Measurements from ENCODE around the gene CAMK2B. TPM values are rescaled to one million over a fixed set of nuclear protein-coding genes. Genes with fewer than 3 reads are reported as not detected.

The CAMK2B gene
- total RNA-seq, 4 donors from 2014 or later, result 0.50 to 2.0 (median 1.2) TPM

DNA sequence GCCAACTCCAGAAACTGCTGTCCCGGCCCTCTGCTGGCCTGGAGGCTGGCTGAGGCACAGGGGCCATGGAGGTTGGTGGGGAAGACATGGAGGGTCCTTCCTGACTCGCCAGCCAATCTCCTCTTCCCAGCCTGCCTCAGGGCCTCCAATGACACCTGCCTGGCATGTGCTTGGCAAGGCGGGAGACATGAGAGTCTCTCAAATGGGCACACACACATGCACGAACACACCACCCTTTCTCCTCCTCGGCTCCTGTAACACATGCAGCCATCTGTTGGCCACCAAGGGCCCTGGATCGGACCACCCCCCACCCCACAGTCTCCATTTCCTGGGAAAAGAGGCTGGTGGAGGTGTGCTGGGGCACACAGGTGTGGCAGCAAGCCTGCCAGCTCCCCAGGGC is 68.2 kb downstream of the CAMK2B start:
- peak overlapping the region; percentile 68 to 83 (median 72) for H3K27ac ChIP-seq (replicated peaks in 1 of 4)
- no peak for DNase-seq (ENCODE audit: extremely low spot score)
- H3K4me1 ChIP-seq, result peaks cover 40 to 64% (median 46%) of the 10 kb centered on the region in 4 donors
- no peaks in the 10 kb centered on the region for H3K9me3 ChIP-seq
- H3K36me3 ChIP-seq, result no peaks in the 10 kb centered on the region
- WGBS, result 98% methylated on average over 6 of the region's 6 CpGs
- no peak overlapping the region for H3K4me3 ChIP-seq
- intact Hi-C loops (cut with DNase I), result loop anchor here (5.0 kb wide), 1 partner anchor 235 kb away; the partner anchor contains the start of gene NUDCD3
- no peaks in the 10 kb centered on the region for H3K27me3 ChIP-seq
- TF ChIP-seq POLR2A (IDR thresholded peaks at IDR 0.05; ENCODE audit: low read depth) (no peak), EP300 (IDR thresholded peaks at IDR 0.05) (no peak), POLR2AphosphoS5 (IDR thresholded peaks at IDR 0.05) (no peak)
- TF ChIP-seq, protein P1, sequence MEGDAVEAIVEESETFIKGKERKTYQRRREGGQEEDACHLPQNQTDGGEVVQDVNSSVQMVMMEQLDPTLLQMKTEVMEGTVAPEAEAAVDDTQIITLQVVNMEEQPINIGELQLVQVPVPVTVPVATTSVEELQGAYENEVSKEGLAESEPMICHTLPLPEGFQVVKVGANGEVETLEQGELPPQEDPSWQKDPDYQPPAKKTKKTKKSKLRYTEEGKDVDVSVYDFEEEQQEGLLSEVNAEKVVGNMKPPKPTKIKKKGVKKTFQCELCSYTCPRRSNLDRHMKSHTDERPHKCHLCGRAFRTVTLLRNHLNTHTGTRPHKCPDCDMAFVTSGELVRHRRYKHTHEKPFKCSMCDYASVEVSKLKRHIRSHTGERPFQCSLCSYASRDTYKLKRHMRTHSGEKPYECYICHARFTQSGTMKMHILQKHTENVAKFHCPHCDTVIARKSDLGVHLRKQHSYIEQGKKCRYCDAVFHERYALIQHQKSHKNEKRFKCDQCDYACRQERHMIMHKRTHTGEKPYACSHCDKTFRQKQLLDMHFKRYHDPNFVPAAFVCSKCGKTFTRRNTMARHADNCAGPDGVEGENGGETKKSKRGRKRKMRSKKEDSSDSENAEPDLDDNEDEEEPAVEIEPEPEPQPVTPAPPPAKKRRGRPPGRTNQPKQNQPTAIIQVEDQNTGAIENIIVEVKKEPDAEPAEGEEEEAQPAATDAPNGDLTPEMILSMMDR (IDR thresholded peaks at IDR 0.05), result no peak

DNA sequence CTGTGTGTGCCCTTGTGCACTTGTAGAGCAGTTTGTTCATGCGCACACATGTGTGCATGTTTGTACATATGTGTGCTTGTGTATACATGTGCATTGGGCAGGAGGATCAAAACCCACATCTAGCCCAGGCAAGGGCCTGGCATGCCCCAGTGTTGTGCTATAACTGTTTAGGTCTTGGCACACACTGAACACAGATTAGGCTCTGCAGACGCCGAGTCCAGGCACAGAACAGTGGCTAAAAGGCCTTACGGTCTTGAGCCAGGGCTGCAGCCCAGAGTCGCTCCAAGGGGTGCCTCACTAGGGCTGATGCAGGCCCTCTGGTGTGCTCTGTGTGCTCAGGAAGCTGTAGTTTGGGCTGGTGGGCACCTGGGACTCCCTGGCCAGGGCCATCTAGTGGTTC is 68.9 kb downstream of the CAMK2B start:
- H3K27ac ChIP-seq (replicated peaks in 1 of 4), result peak overlapping the region in 2 of 4 donors; percentile 68 to 77
- intact Hi-C loops (cut with DNase I), result loop anchor here (5.0 kb wide), 1 partner anchor 236 kb away; the partner anchor contains the start of gene NUDCD3

DNA sequence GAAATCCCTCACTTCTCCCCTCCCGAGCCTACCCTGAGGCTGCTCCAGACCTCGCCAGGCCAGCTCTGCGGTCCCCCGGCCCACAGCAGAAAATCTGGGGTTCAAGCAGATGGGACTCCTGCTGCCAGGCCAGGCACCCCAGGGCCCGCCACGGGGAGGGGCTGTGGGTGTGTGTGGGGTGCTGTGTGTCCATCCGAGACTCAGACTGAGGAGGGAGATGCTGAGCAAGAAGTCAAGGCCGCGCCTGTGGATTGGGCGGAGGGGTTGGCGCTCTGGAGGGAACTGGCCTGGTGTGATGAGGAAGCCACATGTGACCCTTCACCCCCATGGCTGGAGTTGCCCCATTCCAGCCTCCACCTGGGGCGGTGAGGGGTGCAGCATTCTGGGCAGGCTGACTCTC is 73.5 kb downstream of the CAMK2B start:
- intact Hi-C loops (cut with DNase I), result no loop called here

More for the DNA sequence above, 68.9 kb downstream of the CAMK2B start:
- no peak overlapping the region for H3K4me3 ChIP-seq
- DNase-seq (ENCODE audit: extremely low spot score), result no peak
- peaks cover 40 to 59% (median 46%) of the 10 kb centered on the region in 4 donors for H3K4me1 ChIP-seq
- H3K27me3 ChIP-seq, result no peaks in the 10 kb centered on the region
- no peaks in the 10 kb centered on the region for H3K36me3 ChIP-seq
- TF ChIP-seq POLR2A (IDR thresholded peaks at IDR 0.05; ENCODE audit: low read depth) (no peak), POLR2AphosphoS5 (IDR thresholded peaks at IDR 0.05) (no peak), EP300 (IDR thresholded peaks at IDR 0.05) (no peak)
- TF ChIP-seq, protein P1 (IDR thresholded peaks at IDR 0.05), result no peak
- whole genome bisulfite sequencing, result 82% methylated on average over 5 of the region's 5 CpGs
- H3K9me3 ChIP-seq, result no peaks in the 10 kb centered on the region

DNA sequence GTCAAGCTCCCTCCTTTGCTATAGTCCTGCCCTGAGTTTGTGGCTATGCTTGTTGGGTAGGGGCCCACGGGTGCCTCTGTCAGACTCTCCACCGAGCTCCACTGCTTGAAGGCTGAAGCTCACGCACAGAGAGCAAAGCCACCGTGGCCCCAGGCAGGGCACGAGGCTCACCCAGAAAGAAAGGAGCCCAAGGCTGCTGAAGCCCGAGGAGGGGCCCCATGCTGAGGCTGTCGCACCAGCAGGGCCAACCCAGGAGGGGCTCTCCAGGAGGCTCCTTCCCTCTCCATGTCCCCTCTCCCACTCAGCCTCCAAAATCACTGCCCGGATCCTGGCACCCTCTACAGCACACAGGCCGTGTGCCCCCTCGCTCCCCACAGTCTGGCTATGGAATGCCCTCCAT is 74.1 kb downstream of the CAMK2B start:
- TF ChIP-seq EP300 (IDR thresholded peaks at IDR 0.05) (no peak), POLR2A (IDR thresholded peaks at IDR 0.05; ENCODE audit: low read depth) (no peak), POLR2AphosphoS5 (IDR thresholded peaks at IDR 0.05) (no peak)
- TF ChIP-seq, protein P1 (IDR thresholded peaks at IDR 0.05), result no peak
- Histone ChIP-seq H3K27ac (replicated peaks in 1 of 4) (no peak overlapping the region), H3K9me3 (no peaks in the 10 kb centered on the region), H3K4me3 (no peak overlapping the region), H3K4me1 (peaks cover 0 to 11% (median under 1%) of the 10 kb centered on the region in 4 donors), H3K36me3 (no peaks in the 10 kb centered on the region), H3K27me3 (no peaks in the 10 kb centered on the region)
- WGBS, result 94% methylated on average over 6 of the region's 10 CpGs
- no peak for DNase-seq (ENCODE audit: extremely low spot score)
- intact Hi-C loops (cut with DNase I), result no loop called here

More for the DNA sequence above, 73.5 kb downstream of the CAMK2B start:
- no peak for TF ChIP-seq EP300 (IDR thresholded peaks at IDR 0.05)
- TF ChIP-seq, protein P1 (IDR thresholded peaks at IDR 0.05), result no peak
- no peak for TF ChIP-seq POLR2A (IDR thresholded peaks at IDR 0.05; ENCODE audit: low read depth)
- no peak for TF ChIP-seq POLR2AphosphoS5 (IDR thresholded peaks at IDR 0.05)
- H3K36me3 ChIP-seq, result no peaks in the 10 kb centered on the region
- no peaks in the 10 kb centered on the region for H3K9me3 ChIP-seq
- no peak for DNase-seq (ENCODE audit: extremely low spot score)
- no peak overlapping the region for H3K4me3 ChIP-seq
- no peaks in the 10 kb centered on the region for H3K27me3 ChIP-seq
- H3K4me1 ChIP-seq, result peaks cover 0 to 17% (median 5%) of the 10 kb centered on the region in 4 donors
- WGBS, result 90% methylated on average over 8 of the region's 12 CpGs
- no peak overlapping the region for H3K27ac ChIP-seq (replicated peaks in 1 of 4)
